GM23338 (cell line): ENCODE results near the gene MYOF. TPM values are rescaled to one million over a fixed set of nuclear protein-coding genes. Genes with fewer than 3 reads are reported as not detected.

ENCODE experiments used
- ATAC-seq: fragments of 200-7000 bp; cut with Tn5 transposase; 3 replicates; pipeline ENCODE4 v1.9.1; 2020
- DNase-seq: peaks from one replicate; pipeline ENCODE4 v3.0.0-alpha.2; 2015; ENCODE audit warnings: low spot score
- H2AFZ ChIP-seq: fragments of 200-600 bp; sonication (generic); 2 replicates; pipeline ENCODE4 v1.8.0; 2016; ENCODE audit warnings: antibody characterized with exemption, mild to moderate bottlenecking, moderate library complexity
- H3F3A ChIP-seq: fragments of 200-600 bp; sonication (generic); replicated peaks from 2 replicates; pipeline ENCODE4 v1.8.0; 2017; ENCODE audit warnings: antibody characterized with exemption, mixed run types, low read depth
- H3K27ac ChIP-seq: fragments of 200-600 bp; sonication (generic); 2 replicates; pipeline ENCODE4 v1.6.1; 2016; ENCODE audit warnings: low read depth
- H3K27me3 ChIP-seq: fragments of 200-600 bp; sonication (generic); 2 replicates; pipeline ENCODE4 v1.8.0; 2016; ENCODE audit warnings: mild to moderate bottlenecking, mixed run types, moderate library complexity; ENCODE audit not compliant: insufficient read depth
- H3K36me3 ChIP-seq: fragments of 200-600 bp; sonication (generic); 2 replicates; pipeline ENCODE4 v1.8.0; 2016; ENCODE audit warnings: mild to moderate bottlenecking; ENCODE audit not compliant: insufficient read depth
- H3K4me1 ChIP-seq: fragments of 200-600 bp; sonication (generic); 2 replicates; pipeline ENCODE4 v1.8.0; 2016; ENCODE audit warnings: mild to moderate bottlenecking, moderate library complexity; ENCODE audit not compliant: insufficient read depth
- H3K4me2 ChIP-seq: fragments of 200-600 bp; sonication (generic); 2 replicates; pipeline ENCODE4 v1.7.1; 2017; ENCODE audit warnings: mixed run types
- H3K4me3 ChIP-seq: fragments of 200-600 bp; sonication (generic); 2 replicates; pipeline ENCODE4 v1.6.1; 2016; ENCODE audit warnings: mixed run types
- H3K79me2 ChIP-seq: fragments of 200-600 bp; sonication (generic); replicated peaks from 2 replicates; pipeline ENCODE4 v1.8.0; 2017; ENCODE audit warnings: mild to moderate bottlenecking; ENCODE audit not compliant: insufficient read depth
- H3K9me2 ChIP-seq: fragments of 200-600 bp; sonication (generic); 2 replicates; pipeline ENCODE4 v1.8.0; 2017; ENCODE audit not compliant: insufficient read depth
- H4K20me1 ChIP-seq: fragments of 200-600 bp; sonication (generic); replicated peaks from 2 replicates; pipeline ENCODE4 v1.8.0; 2017; ENCODE audit warnings: mild to moderate bottlenecking; ENCODE audit not compliant: insufficient read depth
- H3K27ac Mint-ChIP-seq: 2 replicates; pipeline ENCODE4 v1.8.0; 2020; ENCODE audit warnings: inconsistent platforms, mild to moderate bottlenecking, moderate library complexity, mixed read lengths
- H3K27me3 Mint-ChIP-seq: 3 replicates; pipeline ENCODE4 v1.8.0; 2022; ENCODE audit warnings: low read depth, mild to moderate bottlenecking, moderate library complexity, mixed read lengths, inconsistent platforms; ENCODE audit not compliant: insufficient read depth, poor library complexity
- H3K36me3 Mint-ChIP-seq: 3 replicates; pipeline ENCODE4 v1.8.0; 2021; ENCODE audit warnings: low read depth, mild to moderate bottlenecking, inconsistent platforms, moderate library complexity, mixed read lengths
- H3K4me1 Mint-ChIP-seq: 3 replicates; pipeline ENCODE4 v1.8.0; 2020; ENCODE audit warnings: mild to moderate bottlenecking, inconsistent platforms, mixed read lengths
- H3K4me3 Mint-ChIP-seq: 3 replicates; pipeline ENCODE4 v1.8.0; 2021; ENCODE audit warnings: moderate library complexity, mild to moderate bottlenecking, inconsistent platforms, mixed read lengths
- H3K9me3 Mint-ChIP-seq: 3 replicates; pipeline ENCODE4 v1.8.0; 2020; ENCODE audit warnings: moderate library complexity, mild to moderate bottlenecking, inconsistent platforms, mixed read lengths
- CREB1 ChIP-seq: fragments of 250-450 bp; sonication (Bioruptor Pico); IDR thresholded peaks from 2 replicates; pipeline ENCODE4 v1.5.0; 2020; ENCODE audit warnings: low read depth, mild to moderate bottlenecking, moderate library complexity
- CTCF ChIP-seq, 2 experiments: fragments of 200-600 bp in 1 of 2; sonication (generic) in 1 of 2; conservative IDR thresholded peaks; 2 replicates each; pipeline versions ENCODE4 v1.5.1 to v1.6.1; 2016 to 2017; ENCODE audit warnings: antibody characterized with exemption in 2 of 2, low read depth in 2 of 2, mild to moderate bottlenecking in 2 of 2, moderate library complexity in 1 of 2
- ETS1 ChIP-seq: IDR thresholded peaks from 2 replicates; pipeline ENCODE4 v1.6.1; 2016; ENCODE audit warnings: antibody characterized with exemption
- EZH2 ChIP-seq: fragments of 200-600 bp; sonication (generic); IDR thresholded peaks from one replicate; pipeline ENCODE4 v1.8.0; 2017; ENCODE audit warnings: antibody characterized with exemption, mild to moderate bottlenecking, low read depth; ENCODE audit not compliant: unreplicated experiment
- EZH2phosphoT487 ChIP-seq: fragments of 200-600 bp; sonication (generic); IDR thresholded peaks from one replicate; pipeline ENCODE4 v1.8.1; 2018; ENCODE audit warnings: antibody characterized with exemption; ENCODE audit not compliant: unreplicated experiment
- JUNB ChIP-seq: IDR thresholded peaks from one replicate; pipeline ENCODE4 v1.6.1; 2016; ENCODE audit warnings: antibody characterized with exemption; ENCODE audit not compliant: unreplicated experiment
- NANOG ChIP-seq: IDR thresholded peaks from 2 replicates; pipeline ENCODE4 v1.6.1; 2016; ENCODE audit warnings: antibody characterized with exemption, borderline replicate concordance
- POLR2AphosphoS5 ChIP-seq: IDR thresholded peaks from 2 replicates; pipeline ENCODE4 v1.6.1; 2016; ENCODE audit warnings: antibody characterized with exemption, low read depth
- REST ChIP-seq: IDR thresholded peaks from one replicate; pipeline ENCODE4 v1.6.1; 2018; ENCODE audit warnings: antibody characterized with exemption; ENCODE audit not compliant: unreplicated experiment
- STAT1 ChIP-seq: IDR thresholded peaks from one replicate; pipeline ENCODE4 v1.6.1; 2016; ENCODE audit warnings: antibody characterized with exemption; ENCODE audit not compliant: unreplicated experiment
- ZNF114 ChIP-seq: fragments of 250-450 bp; sonication (Bioruptor Pico); IDR thresholded peaks from 2 replicates; pipeline ENCODE4 v1.5.0; 2020; ENCODE audit warnings: mild to moderate bottlenecking, moderate library complexity
- ZNF331 ChIP-seq: fragments of 250-450 bp; sonication (Bioruptor Pico); IDR thresholded peaks from 2 replicates; pipeline ENCODE4 v1.5.0; 2020; ENCODE audit warnings: low read depth, mild to moderate bottlenecking, moderate library complexity
- ZNF462 ChIP-seq: fragments of 250-450 bp; sonication (Bioruptor Pico); IDR thresholded peaks from 2 replicates; pipeline ENCODE4 v1.5.0; 2020; ENCODE audit warnings: mild to moderate bottlenecking, moderate library complexity
- polyA plus RNA-seq: library from polyadenylated mRNA; unstranded; fragments of >200 nt; fragmentation: Nextera tagmentation; extraction: Ambion mirVana; gene quantifications from 2 replicates; pipeline ENCODE4 v1.2.1, GENCODE V29; 2016
- total RNA-seq: library from RNA; depleted of rRNA; stranded (reverse); fragments of >200 nt; shearing (Covaris generic); gene quantifications from 2 replicates; pipeline ENCODE4 v1.2.3, GENCODE V29; 2014

Gene MYOF
- total and polyA plus RNA-seq, 2 experiments from 2014 or later = 0.82 to 1.4 TPM

- Histone ChIP-seq H2AFZ (no peak overlapping the region; the same call in 1 of the 2 replicates), H3K4me2 (no peak overlapping the region), H3K27me3 (no peaks in the 10 kb centered on the region), H3K36me3 (no peaks in the 10 kb centered on the region), H4K20me1 (no peaks in the 10 kb centered on the region), H3F3A (no peaks in the 10 kb centered on the region), H3K4me3 (no peak overlapping the region), H3K79me2 (no peaks in the 10 kb centered on the region), H3K4me1 (peaks cover 5% of the 10 kb centered on the region; the same call in 1 of the 2 replicates), H3K27ac (no peak overlapping the region), H3K9me2 (no peaks in the 10 kb centered on the region; the same call in 1 of the 2 replicates)
- H3K9me3 Mint-ChIP-seq = no peaks in the 10 kb centered on the region
- H3K36me3 Mint-ChIP-seq = no peaks in the 10 kb centered on the region
- DNase-seq (no peak), ATAC-seq (no peak)
- H3K4me3 Mint-ChIP-seq = no peak overlapping the region
- TF ChIP-seq ETS1 (no peak), CREB1 (CRISPR knock-in tag) (no peak), NANOG (no peak), EZH2phosphoT487 (no peak), JUNB (no peak), ZNF114 (CRISPR knock-in tag) (no peak), CTCF (conservative IDR thresholded peaks at IDR 0.05; ENCODE audit: low read depth in 2 of 2) (no peak), STAT1 (no peak), ZNF331 (CRISPR knock-in tag) (no peak), ZNF462 (CRISPR knock-in tag) (no peak), REST (no peak), POLR2AphosphoS5 (no peak), EZH2 (no peak)
- H3K27ac Mint-ChIP-seq = no peak overlapping the region
- H3K27me3 Mint-ChIP-seq = peaks cover 3% of the 10 kb centered on the region
- peaks cover 22% of the 10 kb centered on the region for H3K4me1 Mint-ChIP-seq
Measured at GRCh38 chr10:93390306-93391090, 91.6 kb downstream of the MYOF start.
